ENCODE data around the gene ENOX1.

The ENOX1 gene

GRCh38 chr13:43629691-43630480, 156.9 kb downstream of the ENOX1 start:
- intact Hi-C loops (cut with DNase I) = no loop called here

DNA sequence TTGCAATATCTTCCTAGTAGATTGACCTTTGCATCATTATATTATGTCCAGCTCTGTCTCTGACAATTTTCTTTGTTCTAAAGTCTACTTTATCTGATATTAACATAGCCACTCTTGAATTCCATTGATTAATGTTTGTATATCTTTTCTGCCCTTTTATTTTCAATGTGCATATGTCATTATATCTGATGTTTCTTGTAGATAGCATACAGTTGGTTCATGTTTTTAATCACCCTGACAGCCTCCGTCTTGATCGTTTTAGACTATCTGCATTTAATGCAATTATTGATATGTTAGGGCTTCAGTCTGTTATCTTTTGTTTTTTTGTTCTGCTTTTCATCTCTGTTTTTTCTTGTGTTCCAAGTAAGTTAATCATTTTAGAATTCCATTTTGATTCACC, 159.8 kb downstream of the ENOX1 start:
- no peak for DNase-seq

More at GRCh38 chr13:43629691-43630480, 156.9 kb downstream of the ENOX1 start:
- no peak for DNase-seq

GRCh38 chr13:43614063-43614462, 172.7 kb downstream of the ENOX1 start:
- intact Hi-C loops (cut with DNase I) = loop anchor here (10.0 kb wide), 1 partner anchor 81 kb away; no protein-coding TSS in a partner anchor
- DNase-seq = no peak

More for the DNA sequence above, 159.8 kb downstream of the ENOX1 start:
- intact Hi-C loops (cut with DNase I) = no loop called here

DNA sequence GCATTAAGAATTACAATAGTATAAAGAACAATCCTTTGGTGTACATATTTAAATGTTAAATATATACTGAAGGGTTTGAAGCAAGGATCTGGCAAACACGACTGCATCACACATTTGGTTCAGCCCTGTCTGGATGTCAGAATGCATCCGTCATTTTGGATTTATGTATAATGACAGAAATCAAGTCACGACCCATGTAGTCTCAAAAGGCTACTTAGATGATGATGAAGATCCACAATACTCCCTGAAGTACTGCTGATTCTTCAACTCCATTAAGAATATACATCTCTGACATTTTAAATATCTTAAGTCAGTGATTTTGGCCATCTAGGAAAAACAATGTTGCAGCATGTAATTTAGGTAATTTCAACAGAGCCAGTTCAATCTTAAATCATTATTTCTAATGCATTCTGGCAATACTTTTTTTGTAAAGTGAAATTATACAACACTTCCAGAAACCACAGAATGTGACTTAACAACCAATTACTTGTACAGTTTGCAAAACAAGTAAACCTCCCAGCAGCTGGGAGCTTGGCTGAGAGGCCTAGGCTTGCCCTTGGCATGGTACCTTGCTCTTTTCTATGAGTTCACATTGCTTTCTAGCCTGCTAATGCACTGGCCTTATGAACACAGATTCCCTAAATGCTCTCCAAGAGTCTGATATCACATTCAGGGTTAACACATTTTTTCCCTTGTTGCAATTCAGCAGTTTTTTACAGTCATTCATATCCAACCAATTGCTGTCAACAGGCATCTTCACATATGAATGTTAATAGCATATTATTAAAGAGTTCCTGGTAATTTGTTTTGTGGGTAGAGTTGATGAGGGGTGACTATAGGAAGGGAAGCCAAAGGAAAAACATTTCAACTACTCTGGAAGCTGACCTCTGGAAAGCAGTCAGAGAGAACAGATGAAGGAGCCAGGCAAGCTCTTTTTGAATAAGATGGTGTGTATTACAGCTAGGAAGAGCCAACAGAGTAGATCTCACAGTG, 175.2 kb downstream of the ENOX1 start:
- intact Hi-C loops (cut with DNase I) = loop anchor here (10.0 kb wide), 1 partner anchor 83 kb away; no protein-coding TSS in a partner anchor
- DNase-seq = no peak

DNA sequence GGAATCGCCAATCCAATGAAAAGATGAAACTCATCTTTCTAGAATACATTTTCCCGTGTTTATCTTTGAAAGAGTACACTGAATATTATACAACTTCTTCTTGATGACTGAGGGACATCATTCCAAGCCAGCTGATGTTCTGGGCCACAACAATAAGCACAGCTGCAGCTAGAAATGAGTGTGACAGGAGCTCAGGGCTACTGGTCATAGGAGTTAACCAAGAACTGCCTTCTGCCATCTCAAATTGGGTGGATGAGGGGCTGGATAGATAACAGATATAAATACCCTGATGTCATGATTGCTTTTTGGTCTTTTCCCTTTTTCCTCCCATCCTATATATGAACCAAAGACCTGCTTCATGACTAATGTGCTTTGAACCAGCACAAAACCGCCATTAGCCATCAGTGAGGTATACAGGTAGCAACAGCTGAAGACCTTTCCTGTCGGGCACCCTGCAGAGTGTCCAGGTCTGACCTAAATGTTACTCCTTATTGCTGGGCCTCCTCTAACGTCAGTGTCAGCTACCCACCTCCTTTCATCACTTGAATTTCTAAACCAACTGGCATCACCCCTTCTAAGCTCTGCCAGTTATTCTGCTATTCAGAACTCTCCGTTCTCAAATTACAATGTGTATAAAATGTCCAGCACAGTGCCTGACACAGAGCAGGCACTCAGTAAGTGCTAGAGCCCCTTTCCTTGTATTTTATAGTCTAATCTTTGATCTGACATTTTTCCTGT, 178.2 kb downstream of the ENOX1 start:
- no peak for DNase-seq
- intact Hi-C loops (cut with DNase I) = no loop called here

DNA sequence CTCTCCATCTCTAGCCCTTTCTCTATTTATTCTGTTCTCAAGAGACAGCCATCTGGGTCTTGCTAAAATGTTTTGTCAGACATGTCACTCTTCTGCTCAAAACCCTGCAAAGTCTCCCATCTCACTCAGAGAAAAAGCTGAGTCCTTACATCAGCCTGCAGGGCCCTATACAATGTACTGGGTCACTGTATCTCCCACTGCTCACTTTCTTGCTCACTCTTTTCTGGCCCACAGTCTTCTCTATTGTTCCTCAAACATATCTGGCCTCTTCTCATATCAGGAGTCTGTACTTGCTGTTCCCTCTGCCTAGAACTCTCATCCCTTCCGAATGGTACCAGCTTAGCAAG, 189.2 kb downstream of the ENOX1 start:
- intact Hi-C loops (cut with DNase I) = no loop called here
- no peak for DNase-seq

GRCh38 chr13:43596924-43597598, 189.7 kb downstream of the ENOX1 start:
- no peak for DNase-seq
- intact Hi-C loops (cut with DNase I) = no loop called here

GRCh38 chr13:43596006-43596405, 190.8 kb downstream of the ENOX1 start:
- no peak for DNase-seq
- intact Hi-C loops (cut with DNase I) = no loop called here

DNA sequence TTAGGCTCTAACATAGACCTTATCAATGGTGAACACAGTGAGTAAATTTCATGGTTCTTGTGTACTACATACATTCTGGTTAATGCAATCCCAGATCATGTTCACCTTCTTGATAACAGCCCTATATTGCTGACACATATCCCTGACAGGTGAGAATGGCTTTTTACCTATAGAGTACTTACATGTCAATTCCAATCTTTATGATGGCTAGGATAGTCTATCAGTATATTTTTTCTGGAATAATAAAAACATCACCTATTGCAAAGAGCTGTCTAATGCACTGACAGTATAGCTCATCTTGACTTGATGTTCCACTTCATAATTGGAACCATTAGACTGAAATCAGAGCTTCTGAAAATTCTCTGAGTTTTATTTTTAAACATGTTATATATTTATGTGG, 199.4 kb downstream of the ENOX1 start:
- intact Hi-C loops (cut with DNase I) = no loop called here
- DNase-seq = no peak

DNA sequence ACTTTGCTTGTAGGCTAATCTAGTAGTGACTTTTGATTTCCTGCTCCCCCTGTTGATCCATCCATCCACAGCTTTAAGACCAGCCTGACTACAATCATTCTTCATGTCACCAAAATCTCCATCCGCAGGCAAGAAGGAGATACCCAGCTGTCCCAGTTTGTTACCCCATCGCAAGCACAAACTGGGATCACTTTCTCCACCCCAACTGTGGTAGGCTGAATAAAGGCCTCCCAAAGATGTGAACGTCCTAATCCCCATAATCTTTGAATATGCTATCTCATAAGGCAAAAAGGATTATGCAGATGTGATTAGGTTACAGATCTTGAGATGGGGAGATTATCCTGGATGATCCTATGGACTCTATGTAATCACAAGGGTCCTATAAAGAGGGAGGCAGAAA, 202.0 kb downstream of the ENOX1 start:
- no peak for DNase-seq
- intact Hi-C loops (cut with DNase I) = no loop called here

DNA sequence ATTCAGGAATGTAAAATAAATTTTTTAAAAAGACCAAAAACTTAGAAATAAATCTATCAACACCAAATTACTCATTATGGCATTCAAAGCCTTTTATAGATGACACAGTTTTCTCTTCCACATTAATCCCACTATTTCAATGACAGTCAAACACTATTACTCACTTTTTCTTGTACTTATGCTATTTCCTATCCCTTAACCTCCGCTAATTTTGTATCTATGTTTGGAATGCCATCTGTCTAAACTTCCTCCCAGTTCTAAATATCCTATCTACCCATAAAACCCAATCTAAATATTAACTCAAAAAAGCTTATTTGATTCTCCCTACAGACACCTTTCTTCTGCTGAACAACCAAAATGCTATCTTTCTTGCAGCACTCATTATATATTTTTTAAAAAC, 203.5 kb downstream of the ENOX1 start:
- DNase-seq = no peak
- intact Hi-C loops (cut with DNase I) = no loop called here

- intact Hi-C loops (cut with DNase I) = no loop called here
Observed at GRCh38 chr13:43580280-43580679, 206.5 kb downstream of the ENOX1 start.

GRCh38 chr13:43579321-43579720, 207.5 kb downstream of the ENOX1 start:
- no peak for DNase-seq
- intact Hi-C loops (cut with DNase I) = loop anchor here (10.0 kb wide), 1 partner anchor 205 kb away; the partner anchor contains the start of gene ENOX1

More at GRCh38 chr13:43580280-43580679, 206.5 kb downstream of the ENOX1 start:
- no peak for DNase-seq

- intact Hi-C loops (cut with DNase I) = loop anchor here (10.0 kb wide), 1 partner anchor 210 kb away; the partner anchor contains the start of gene ENOX1
Observed at GRCh38 chr13:43574605-43575004, 212.2 kb downstream of the ENOX1 start.

DNA sequence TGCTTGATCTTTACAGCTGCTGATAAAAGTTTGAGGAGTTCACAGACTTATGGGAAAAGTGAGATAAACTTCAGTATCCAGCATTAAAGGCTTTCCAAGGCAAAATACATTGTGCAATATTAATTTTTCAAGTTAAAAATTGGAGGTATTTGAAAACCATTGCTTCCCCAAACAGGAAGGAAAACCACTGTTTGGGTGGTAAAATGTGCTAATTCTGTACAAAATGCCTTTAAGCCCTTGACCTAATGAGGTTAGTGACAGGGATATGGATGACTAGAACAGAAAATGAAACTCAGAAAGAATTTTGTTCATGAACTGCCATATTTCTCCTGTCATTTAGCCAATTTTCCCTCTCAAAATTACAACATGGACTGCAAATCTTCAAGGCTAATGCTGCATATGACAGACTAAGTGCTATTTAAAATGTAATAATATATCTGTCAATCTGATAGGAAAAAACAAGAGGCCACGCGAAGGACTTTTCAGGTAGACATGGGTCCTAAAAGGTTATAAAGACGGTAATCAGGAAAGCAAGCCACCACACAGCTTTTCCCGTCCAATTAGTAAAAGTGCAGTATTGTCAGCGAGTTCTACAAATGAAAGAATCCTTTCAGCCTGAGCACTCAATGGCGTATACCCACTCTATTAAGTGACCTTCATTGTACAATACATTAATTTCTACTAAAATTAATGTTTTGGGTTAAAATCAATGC, 212.8 kb downstream of the ENOX1 start:
- no peak for DNase-seq
- intact Hi-C loops (cut with DNase I) = loop anchor here (10.0 kb wide), 1 partner anchor 211 kb away; the partner anchor contains the start of gene ENOX1

More at GRCh38 chr13:43574605-43575004, 212.2 kb downstream of the ENOX1 start:
- DNase-seq = no peak

DNA sequence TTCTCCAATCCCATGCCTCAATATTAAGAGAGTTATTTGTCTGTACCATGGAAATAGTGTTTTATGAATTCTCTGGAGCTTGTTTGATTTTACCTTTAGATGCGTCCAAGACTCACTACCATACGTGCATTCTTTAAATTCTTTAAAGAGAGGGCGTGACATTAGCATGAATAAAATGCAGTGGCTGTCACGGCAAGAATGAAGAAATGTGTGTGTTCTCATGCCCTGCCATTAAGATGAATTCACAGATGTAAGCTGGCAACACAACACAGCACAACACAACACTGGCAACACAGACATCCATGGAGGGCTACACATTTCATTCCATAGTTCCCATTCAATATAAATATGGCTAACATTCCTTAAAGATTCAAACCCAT, 213.4 kb downstream of the ENOX1 start:
- intact Hi-C loops (cut with DNase I) = loop anchor here (10.0 kb wide), 1 partner anchor 211 kb away; the partner anchor contains the start of gene ENOX1
- no peak for DNase-seq

DNA sequence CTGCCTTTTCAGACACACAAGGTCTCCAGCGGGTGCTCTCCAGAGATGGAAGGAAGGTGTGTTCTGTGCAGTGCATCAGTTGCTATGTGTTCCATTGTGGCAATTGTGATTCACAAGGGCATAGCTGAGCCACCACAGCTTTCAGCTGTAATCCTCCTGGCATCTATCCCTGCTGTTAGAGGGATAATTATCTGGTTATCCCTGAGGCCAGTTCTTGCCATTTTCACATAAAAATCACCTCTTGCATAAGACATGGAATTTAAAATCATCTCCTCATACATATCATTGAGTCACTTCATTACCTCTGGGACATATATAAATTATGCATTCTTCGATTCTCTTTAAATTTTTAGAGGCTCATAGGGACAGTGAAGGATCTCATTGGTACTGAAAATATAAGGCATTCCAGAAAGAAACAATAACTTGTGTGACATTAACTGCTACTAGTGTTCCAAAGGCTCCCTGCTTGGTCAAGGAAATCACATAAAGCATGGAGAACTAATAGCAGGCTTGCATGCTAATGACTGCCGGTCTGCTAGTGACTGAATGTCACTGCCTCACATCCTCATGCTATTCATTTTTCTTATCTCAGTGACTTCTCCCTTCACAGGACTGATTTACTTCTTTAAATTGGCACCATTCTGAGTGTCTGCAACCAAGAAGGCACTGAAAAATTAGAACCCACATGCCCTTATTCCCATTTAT, 214.0 kb downstream of the ENOX1 start:
- DNase-seq = no peak

GRCh38 chr13:43569658-43570057, 217.1 kb downstream of the ENOX1 start:
- no peak for DNase-seq
- intact Hi-C loops (cut with DNase I) = loop anchor here (10.0 kb wide), 1 partner anchor 215 kb away; the partner anchor contains the start of gene ENOX1

More for the DNA sequence above, 214.0 kb downstream of the ENOX1 start:
- intact Hi-C loops (cut with DNase I) = loop anchor here (10.0 kb wide), 1 partner anchor 212 kb away; the partner anchor contains the start of gene ENOX1

All from posterior cingulate gyrus (tissue), 11 donors.